MCF 10A (cell line): ENCODE measurements around the gene ANGPT4. TPM values are rescaled to one million over a fixed set of nuclear protein-coding genes. Genes with fewer than 3 reads are reported as not detected.

Source experiments
- BruUV-seq: library from RNA; stranded (reverse); fragments of 400-500 nt; replicated peaks from 2 replicates; lab custom pipeline; 2021; lab: Mats Ljungman, UMichigan
- CTCF ChIA-PET: fragments of 300-600 bp; sonication (Branson Sonifier 250); formaldehyde crosslinking; extraction: SDS; loops from one replicate; lab custom pipeline; 2021; ENCODE audit warnings: antibody characterized with exemption, inconsistent platforms; lab: Yijun Ruan, JAX
- POLR2A ChIA-PET: fragments of 300-600, 350-650 bp; sonication (Branson Sonifier 250); formaldehyde crosslinking; extraction: SDS; loops from one replicate; lab custom pipeline; 2020; ENCODE audit warnings: antibody characterized with exemption, inconsistent platforms; lab: Yijun Ruan, JAX
- DNase-seq: peaks from one replicate; pipeline ENCODE4 v3.0.0-alpha.2; 2018; ENCODE audit not compliant: unreplicated experiment
- H3K27ac Mint-ChIP-seq: one replicate; pipeline ENCODE4 v1.8.0; 2022; ENCODE audit warnings: mild to moderate bottlenecking, low read depth, mixed read lengths; ENCODE audit not compliant: unreplicated experiment
- H3K27me3 Mint-ChIP-seq: one replicate; pipeline ENCODE4 v1.8.0; 2022; ENCODE audit warnings: mixed read lengths; ENCODE audit not compliant: insufficient read depth, unreplicated experiment
- H3K36me3 Mint-ChIP-seq: one replicate; pipeline ENCODE4 v1.8.0; 2022; ENCODE audit warnings: mild to moderate bottlenecking, moderate library complexity, mixed read lengths; ENCODE audit not compliant: insufficient read depth, unreplicated experiment
- H3K4me1 Mint-ChIP-seq: one replicate; pipeline ENCODE4 v1.8.0; 2022; ENCODE audit warnings: mixed read lengths; ENCODE audit not compliant: insufficient read depth, unreplicated experiment
- H3K4me3 Mint-ChIP-seq: one replicate; pipeline ENCODE4 v1.8.0; 2022; ENCODE audit warnings: mild to moderate bottlenecking, moderate library complexity, mixed read lengths; ENCODE audit not compliant: unreplicated experiment
- H3K9me3 Mint-ChIP-seq: one replicate; pipeline ENCODE4 v1.8.0; 2022; ENCODE audit warnings: mixed read lengths; ENCODE audit not compliant: unreplicated experiment
- intact Hi-C: fragments of 100-400 bp; cut with micrococcal nuclease; formaldehyde crosslinking; loops from 2 replicates; pipeline ENCODE4 v1.14.1; 2022
- total RNA-seq: library from RNA; stranded (reverse); gene quantifications from 2 replicates; pipeline ENCODE4 v1.2.3, GENCODE V29; 2022
- TF ChIP-seq, protein P1 (sequence below): fragments of 200-600 bp; IDR thresholded peaks from one replicate; pipeline ENCODE4 v1.8.0; 2022; ENCODE audit warnings: antibody characterized with exemption, mild to moderate bottlenecking; ENCODE audit not compliant: unreplicated experiment

The ANGPT4 gene
- total RNA-seq, 1 experiment from 2014 or later = not detected

GRCh38 chr20:919491-919916 is 3.4 kb upstream of the ANGPT4 start:
- Mint-ChIP-seq H3K36me3 (no peaks in the 10 kb centered on the region), H3K9me3 (no peaks in the 10 kb centered on the region), H3K27ac (no peak overlapping the region), H3K4me3 (no peak overlapping the region), H3K27me3 (peaks cover 23% of the 10 kb centered on the region), H3K4me1 (peaks cover 6% of the 10 kb centered on the region)
- BruUV-seq = no TSS peak
- intact Hi-C loops = no loop called here
- ChIA-PET CTCF (interaction anchor here (0.7 to 1.3 kb wide), 3 partner anchors 17 to 104 kb away, joined by 3 to 4 read pairs (median 3); no protein-coding TSS in a partner anchor), POLR2A (interaction anchor here (0.8 to 1.1 kb wide), 2 partner anchors 29 to 564 kb away, joined by 3 to 5 read pairs; no protein-coding TSS in a partner anchor)
- DNase-seq = no peak
- TF ChIP-seq, protein P1, sequence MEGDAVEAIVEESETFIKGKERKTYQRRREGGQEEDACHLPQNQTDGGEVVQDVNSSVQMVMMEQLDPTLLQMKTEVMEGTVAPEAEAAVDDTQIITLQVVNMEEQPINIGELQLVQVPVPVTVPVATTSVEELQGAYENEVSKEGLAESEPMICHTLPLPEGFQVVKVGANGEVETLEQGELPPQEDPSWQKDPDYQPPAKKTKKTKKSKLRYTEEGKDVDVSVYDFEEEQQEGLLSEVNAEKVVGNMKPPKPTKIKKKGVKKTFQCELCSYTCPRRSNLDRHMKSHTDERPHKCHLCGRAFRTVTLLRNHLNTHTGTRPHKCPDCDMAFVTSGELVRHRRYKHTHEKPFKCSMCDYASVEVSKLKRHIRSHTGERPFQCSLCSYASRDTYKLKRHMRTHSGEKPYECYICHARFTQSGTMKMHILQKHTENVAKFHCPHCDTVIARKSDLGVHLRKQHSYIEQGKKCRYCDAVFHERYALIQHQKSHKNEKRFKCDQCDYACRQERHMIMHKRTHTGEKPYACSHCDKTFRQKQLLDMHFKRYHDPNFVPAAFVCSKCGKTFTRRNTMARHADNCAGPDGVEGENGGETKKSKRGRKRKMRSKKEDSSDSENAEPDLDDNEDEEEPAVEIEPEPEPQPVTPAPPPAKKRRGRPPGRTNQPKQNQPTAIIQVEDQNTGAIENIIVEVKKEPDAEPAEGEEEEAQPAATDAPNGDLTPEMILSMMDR = no peak

GRCh38 chr20:917416-917815 is 1.3 kb upstream of the ANGPT4 start:
- Mint-ChIP-seq H3K4me1 (peaks cover 6% of the 10 kb centered on the region), H3K36me3 (no peaks in the 10 kb centered on the region), H3K27me3 (peaks cover 34% of the 10 kb centered on the region), H3K27ac (no peak overlapping the region), H3K9me3 (no peaks in the 10 kb centered on the region), H3K4me3 (no peak overlapping the region)
- BruUV-seq = no TSS peak
- CTCF ChIA-PET = interaction anchor here (0.6 to 1.2 kb wide), 3 partner anchors 9 to 818 kb away, joined by 3 read pairs; no protein-coding TSS in a partner anchor
- TF ChIP-seq, protein P1 = no peak
- POLR2A ChIA-PET = interaction anchor here (1.3 kb wide), 1 partner anchor 84 kb away, joined by 4 read pairs; the partner anchor contains the start of gene FAM110A
- DNase-seq = no peak
- intact Hi-C loops = no loop called here

GRCh38 chr20:916825-917224 is 691 bp upstream of the ANGPT4 start:
- TF ChIP-seq, protein P1 = no peak
- DNase-seq = no peak
- intact Hi-C loops = no loop called here
- CTCF ChIA-PET = no interaction called here
- POLR2A ChIA-PET = no interaction called here
- Mint-ChIP-seq H3K9me3 (no peaks in the 10 kb centered on the region), H3K4me1 (peaks cover 6% of the 10 kb centered on the region), H3K27me3 (peaks cover 34% of the 10 kb centered on the region), H3K36me3 (no peaks in the 10 kb centered on the region), H3K4me3 (no peak overlapping the region), H3K27ac (no peak overlapping the region)
- BruUV-seq = no TSS peak

DNA sequence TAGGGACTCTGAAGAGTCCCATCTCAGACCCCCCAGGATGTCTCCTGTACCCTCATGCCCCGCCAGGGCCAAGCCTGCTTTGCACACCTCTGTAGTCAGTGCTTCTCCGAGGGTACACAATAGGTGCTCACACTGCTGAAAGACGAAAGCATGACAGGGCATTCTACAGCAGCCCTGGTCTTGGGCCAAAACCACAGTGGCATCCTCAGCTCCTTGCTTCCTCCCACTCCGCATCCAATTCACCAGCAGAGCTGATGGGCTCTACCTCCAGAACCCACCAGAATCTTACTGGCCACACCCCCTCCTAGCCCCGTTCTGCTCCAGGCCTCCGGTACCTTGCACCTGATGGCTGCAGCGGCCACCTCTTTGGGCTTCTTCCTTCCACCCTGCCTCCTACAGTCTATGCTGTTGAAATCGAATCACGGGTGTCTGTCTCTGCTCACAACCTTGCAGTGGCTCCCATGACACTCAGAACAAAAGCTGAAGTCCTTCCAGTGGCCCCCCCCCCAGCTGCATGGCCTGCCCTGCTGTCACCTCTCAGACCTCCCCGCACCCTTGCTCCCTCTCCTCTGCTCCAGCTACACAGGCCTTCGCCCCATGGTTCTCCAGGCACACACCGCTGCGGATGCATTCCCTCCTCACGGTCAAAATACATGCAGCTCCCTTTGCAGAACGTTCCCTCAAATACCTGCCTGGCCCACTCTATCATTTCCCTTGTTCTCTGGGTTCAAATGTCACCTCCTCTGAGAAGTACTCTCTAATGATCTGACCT is 1.2 kb downstream of the ANGPT4 start:
- intact Hi-C loops = no loop called here
- H3K27ac Mint-ChIP-seq = no peak overlapping the region
- peaks cover 5% of the 10 kb centered on the region for H3K4me1 Mint-ChIP-seq
- DNase-seq = peak; percentile 28
- TF ChIP-seq, protein P1 = no peak
- no TSS peak for BruUV-seq
- POLR2A ChIA-PET = no interaction called here
- H3K27me3 Mint-ChIP-seq = peaks cover 34% of the 10 kb centered on the region
- CTCF ChIA-PET = interaction anchor here (0.6 to 1.0 kb wide), 4 partner anchors 38 to 147 kb away, joined by 3 to 6 read pairs (median 4); partner anchors contain the start of gene SLC52A3
- H3K4me3 Mint-ChIP-seq = no peak overlapping the region
- no peaks in the 10 kb centered on the region for H3K36me3 Mint-ChIP-seq
- H3K9me3 Mint-ChIP-seq = no peaks in the 10 kb centered on the region
